GM19351 (cell line): ENCODE results near the gene SLC38A1.
"Not testable (repeated sequence)": the region's sequence is repeated elsewhere in the genome, so short reads cannot be mapped to it uniquely, and the experiment has no call there.

Source experiments
- ATAC-seq: cut with Tn5 transposase; IDR thresholded peaks from one replicate; pipeline ENCODE4 v1.9.1; 2021; ENCODE audit warnings: mild to moderate bottlenecking, moderate library complexity; ENCODE audit not compliant: unreplicated experiment

SLC38A1 gene

DNA sequence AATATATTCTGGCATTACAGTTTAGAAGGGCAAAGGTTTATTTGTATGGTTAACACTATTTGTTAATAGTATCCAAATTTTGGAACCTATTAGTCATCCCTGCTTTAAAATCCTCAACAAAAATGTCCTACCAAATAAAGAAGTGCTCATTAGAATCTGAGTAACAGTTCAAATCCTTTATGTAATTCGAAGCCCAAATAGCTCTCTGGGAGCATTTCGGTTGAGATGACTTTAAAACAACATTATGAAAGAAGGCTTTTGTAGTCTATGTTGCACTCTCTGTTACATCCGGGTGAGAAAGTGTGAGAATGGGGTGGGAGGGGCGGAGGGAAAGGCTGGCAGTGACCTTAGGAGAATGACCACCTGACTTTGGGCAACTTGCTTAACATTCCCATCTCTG is 59.7 kb downstream of the SLC38A1 start:
- ATAC-seq, result no peak

DNA sequence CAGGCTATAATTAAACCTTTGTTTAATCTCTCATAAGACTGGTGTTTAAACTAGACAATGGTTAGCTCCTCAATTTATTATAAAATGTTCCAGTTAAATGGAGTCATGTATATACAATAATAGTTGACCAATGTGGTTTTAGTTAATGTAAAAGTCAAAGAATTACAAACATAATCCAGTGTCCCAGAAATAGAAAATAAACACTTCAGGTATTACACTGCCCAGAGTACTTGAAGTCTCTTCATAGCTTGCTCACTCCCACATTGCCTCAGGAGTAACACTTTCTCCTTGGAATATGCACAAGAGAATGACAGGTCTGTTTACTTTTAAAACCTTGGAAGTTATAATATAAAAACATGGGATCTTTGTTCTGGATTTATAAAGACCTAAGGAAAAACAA is 60.5 kb downstream of the SLC38A1 start:
- ATAC-seq, result no peak

GRCh38 chr12:46207644-46208043 is 61.2 kb downstream of the SLC38A1 start:
- ATAC-seq, result peak; percentile 42

GRCh38 chr12:46206471-46206870 is 62.4 kb downstream of the SLC38A1 start:
- no peak for ATAC-seq

- no peak for ATAC-seq
Measured at GRCh38 chr12:46205294-46205693, 63.5 kb downstream of the SLC38A1 start.

DNA sequence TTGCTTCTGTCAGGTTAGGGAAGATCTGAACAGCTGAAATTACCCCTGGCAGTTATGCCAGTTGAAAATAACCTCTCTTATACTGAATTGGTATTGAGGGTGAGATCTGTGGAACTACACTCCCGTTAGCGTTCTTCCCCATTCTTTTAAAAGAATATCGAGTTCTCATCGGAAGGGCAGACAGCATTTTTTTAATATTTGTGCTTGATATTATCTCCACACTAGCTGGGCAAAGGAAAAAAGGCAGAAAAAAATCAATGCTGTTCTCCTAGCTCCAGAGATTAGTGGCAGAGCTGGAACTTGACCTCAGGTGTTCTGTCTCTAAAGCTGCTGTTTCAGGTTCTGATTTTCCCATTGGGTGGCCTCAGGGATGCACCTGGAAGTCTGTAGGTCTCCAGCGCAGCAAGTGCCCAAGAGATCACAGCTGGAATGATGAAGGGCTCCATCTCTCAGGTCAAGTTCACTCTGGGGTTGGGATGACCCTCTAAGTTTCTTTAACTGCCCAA is 67.5 kb downstream of the SLC38A1 start:
- no peak for ATAC-seq

DNA sequence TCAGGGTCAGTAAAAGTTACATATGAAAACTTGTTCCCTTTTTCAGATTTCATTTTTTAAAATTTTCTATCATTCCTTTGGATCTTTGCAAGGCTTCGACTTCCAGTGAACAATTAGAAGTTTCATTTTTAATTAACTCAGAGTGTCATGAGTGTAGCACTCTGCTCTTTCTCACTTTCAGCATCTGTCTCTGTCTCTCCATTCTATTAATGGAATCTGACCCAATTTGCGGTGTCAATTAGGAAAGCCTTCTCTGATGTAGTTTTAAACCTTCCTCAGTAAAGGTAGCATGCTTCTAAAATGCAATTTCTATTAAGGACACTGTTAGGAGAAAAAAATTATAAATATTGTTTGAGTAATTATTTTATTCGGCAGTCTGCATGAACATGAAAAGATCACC is 68.3 kb downstream of the SLC38A1 start:
- no peak for ATAC-seq

GRCh38 chr12:46198913-46199312 is 69.9 kb downstream of the SLC38A1 start:
- no peak for ATAC-seq

DNA sequence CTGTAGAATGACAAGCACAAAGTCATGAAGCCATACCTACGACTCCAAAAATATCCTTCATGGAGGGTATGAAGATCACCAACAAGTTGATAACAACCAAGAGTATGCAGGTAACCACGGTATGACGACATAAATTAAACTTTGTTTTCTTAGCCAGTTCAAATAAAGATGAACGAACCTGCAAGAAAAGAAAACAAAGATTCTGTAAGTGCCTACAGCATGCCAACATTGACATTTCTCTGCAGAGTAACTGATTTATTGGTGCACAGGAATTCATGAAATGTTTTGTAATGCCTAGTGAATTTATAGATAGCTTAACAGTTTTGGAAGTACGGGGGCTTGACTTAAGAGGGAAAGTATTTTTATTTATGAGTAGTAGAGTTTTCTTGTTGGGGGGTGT is 71.0 kb downstream of the SLC38A1 start:
- no peak for ATAC-seq

DNA sequence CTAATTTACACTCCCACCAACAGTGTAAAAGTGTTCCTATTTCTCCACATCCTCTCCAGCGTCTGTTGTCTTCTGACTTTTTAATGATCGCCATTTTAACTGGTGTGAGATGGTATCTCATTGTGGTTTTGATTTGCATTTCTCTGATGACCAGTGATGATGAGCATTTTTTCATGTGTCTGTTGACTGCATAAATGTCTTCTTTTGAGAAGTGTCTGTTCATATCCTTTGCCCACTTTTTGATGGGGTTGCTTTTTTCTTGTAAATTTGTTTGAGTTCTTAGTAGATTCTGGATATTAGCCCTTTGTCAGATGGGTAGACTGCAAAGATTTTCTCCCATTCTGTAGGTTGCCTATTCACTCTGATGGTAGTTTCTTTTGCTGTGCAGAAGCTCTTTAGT is 78.3 kb downstream of the SLC38A1 start:
- not testable (repeated sequence) for ATAC-seq

GRCh38 chr12:46188170-46188569 is 80.7 kb downstream of the SLC38A1 start:
- no peak for ATAC-seq

GRCh38 chr12:46187023-46187422 is 81.8 kb downstream of the SLC38A1 start:
- no peak for ATAC-seq

GRCh38 chr12:46186088-46186487 is 82.8 kb downstream of the SLC38A1 start:
- no peak for ATAC-seq

- no peak for ATAC-seq
Measured at GRCh38 chr12:46185686-46186085, 83.2 kb downstream of the SLC38A1 start.

GRCh38 chr12:46184798-46185595 is 83.8 kb downstream of the SLC38A1 start:
- no peak for ATAC-seq

DNA sequence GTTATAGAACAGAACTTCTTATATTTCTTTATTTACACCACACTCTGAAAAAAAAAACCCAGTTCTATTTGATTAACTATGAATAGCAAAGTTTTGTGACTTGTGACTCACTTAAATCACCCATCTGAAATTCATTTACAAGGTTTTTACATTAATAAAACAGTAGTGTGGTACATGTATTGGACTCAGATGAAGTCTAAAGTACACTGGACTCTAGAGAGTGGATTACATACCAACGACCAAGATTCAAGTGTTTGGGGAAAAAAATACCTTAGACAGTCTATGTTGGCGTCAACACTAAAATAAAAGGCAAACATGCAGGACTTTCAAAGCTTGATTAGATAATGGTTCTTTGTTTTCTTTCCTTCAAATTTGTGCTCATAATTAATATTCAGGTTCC is 85.7 kb downstream of the SLC38A1 start:
- ATAC-seq, result no peak

DNA sequence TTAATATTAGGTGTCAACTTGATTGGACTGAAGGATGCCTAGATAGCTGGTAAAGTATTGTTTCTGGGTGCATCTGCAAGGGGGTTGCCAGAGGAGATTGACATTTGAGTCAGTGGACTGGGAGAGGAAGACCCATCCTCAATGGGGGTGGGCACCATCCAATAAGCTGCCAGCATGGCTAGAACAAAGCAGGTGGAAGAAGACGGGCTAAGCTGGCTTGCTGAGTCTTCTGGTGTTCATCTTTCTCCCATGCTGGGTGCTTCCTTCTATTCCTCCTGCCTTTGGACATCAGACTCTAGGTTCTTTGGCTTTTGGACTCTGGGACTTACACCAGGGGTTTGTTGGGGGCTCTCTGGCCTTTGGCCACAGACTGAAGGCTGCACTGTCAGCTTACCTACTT is 87.4 kb downstream of the SLC38A1 start:
- no peak for ATAC-seq

GRCh38 chr12:46179693-46180452 is 89.0 kb downstream of the SLC38A1 start:
- peak; percentile 74 for ATAC-seq

- ATAC-seq, result no peak
Measured at GRCh38 chr12:46177837-46178608, 90.8 kb downstream of the SLC38A1 start.

DNA sequence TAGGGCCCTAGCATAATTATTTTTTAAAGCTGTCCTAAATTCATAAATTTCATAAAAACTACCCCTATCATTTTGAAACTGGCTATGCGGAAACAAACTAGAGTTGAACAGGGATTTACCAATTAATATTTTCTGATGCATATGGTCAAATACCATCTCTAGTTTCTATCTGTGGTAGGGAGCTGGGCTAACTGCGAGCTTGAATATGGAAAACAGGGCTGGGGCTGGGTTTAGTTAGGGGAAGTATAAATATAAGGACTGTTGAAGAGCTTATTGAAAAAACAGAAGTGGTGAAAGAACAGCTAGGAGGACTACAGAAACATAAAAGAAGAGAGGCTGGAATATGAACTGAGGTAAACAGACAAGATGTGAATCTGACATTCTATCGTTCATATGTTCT is 91.8 kb downstream of the SLC38A1 start:
- ATAC-seq, result no peak

GRCh38 chr12:46174919-46175318 is 93.9 kb downstream of the SLC38A1 start:
- no peak for ATAC-seq
